ENCODE data around the gene WFDC9.
"Not testable (repeated sequence)": the region's sequence is repeated elsewhere in the genome, so short reads cannot be mapped to it uniquely, and the experiment has no call there.

Gene WFDC9

DNA sequence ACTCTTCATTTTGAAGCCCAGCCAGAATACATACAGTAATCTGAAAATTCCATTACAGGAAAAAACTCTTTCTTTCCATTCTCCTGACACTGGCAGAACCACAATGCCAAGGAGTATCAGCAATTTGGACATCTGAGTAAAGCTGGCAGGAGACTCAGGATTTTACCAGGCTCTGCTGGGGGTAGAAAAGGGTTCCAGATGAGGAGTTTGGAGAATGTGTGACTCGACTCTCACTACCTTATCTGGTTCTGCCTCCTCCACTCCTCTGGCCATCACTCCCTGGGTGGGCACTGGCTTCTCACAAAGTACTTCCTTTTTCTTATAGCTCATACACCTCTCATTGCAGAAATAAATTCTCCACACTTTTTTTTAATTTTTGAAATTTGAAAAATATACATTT, 41.4 kb downstream of the WFDC9 start:
- DNase-seq: no peak

DNA sequence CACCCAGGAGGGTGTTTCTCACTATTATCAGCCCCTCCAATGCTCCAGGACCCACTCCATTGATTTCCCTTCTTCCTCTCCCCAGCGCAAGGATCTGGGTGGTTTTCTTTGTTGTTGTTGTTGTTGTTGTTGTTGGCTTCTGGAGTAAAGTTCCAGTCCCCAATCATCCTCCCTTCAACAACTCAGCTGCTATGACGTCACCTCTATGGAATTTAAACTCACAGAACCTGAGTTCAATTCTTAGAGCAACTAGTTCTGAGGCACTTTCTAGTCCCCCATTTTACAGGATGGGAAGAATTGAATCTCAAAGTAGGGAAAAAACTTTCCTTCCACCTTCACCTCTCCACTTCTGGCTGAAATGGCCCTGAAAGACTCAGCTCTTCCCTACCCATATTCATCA, 42.3 kb downstream of the WFDC9 start:
- no peak for DNase-seq

GRCh38 chr20:45585986-45586385, 45.1 kb downstream of the WFDC9 start:
- not testable (repeated sequence) for DNase-seq

GRCh38 chr20:45584294-45584693, 46.8 kb downstream of the WFDC9 start:
- DNase-seq: not testable (repeated sequence)

DNA sequence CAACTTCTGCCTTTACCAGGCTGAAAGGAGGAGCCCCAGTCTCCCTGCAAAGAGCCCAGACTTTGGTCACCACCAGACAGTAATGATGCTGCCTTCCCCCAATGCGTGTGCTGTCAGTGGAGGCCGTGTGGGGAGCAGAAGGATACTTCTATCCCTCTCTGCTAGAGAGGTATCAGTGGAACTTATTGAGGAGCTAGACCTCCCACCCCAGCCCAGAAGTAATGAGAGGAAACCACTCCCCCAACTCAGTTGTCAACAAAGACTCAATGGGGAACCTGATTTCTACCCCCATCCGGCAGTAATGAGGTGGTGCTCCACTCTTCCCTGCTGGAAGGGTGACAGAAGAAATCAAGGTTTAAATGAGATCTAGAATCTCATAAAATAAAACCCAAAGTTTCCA, 47.6 kb downstream of the WFDC9 start:
- no peak for DNase-seq

GRCh38 chr20:45581702-45582101, 49.4 kb downstream of the WFDC9 start:
- DNase-seq: no peak

- DNase-seq: no peak
These were observed 51.9 kb downstream of the WFDC9 start, which contains the start of gene WFDC8 for GRCh38 chr20:45579184-45579583. WFDC8 (minus strand) TSS chr20:45579284; CDS start chr20:45579247, 37 bp downstream.

GRCh38 chr20:45578231-45578630, 52.9 kb downstream of the WFDC9 start:
- no peak for DNase-seq

GRCh38 chr20:45576995-45577394, 54.1 kb downstream of the WFDC9 start:
- no peak for DNase-seq

DNA sequence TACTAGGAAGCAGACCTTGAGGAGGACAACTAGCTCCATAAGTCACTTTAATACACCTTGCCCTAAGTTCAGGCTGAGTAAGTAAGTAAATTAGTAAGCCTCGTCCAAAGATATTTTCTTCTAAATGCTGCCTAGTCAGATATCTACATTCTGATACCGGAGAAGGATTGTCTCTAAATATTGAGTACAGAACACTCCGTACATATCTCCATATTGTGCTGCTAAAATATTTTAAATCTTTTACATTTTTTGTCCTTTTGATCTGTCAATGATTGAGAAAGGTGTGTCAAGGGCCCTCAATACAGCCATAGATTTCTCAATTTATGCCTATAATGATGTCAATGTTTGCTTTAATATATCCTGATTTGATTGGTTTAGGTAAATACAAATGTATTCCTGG, 55.2 kb downstream of the WFDC9 start:
- DNase-seq: no peak

- DNase-seq: not testable (repeated sequence)
These were observed 61.4 kb downstream of the WFDC9 start for GRCh38 chr20:45569650-45570049.

- no peak for DNase-seq
These were observed 66.3 kb downstream of the WFDC9 start for GRCh38 chr20:45564760-45565276.
